HepG2 (cell line): Measurements from ENCODE around the gene METTL6.

Experiments used
- CBX5 ChIP-seq: sonication (generic); formaldehyde crosslinking; IDR thresholded peaks from 2 replicates; pipeline ENCODE4 v1.4.0; 2020; ENCODE audit warnings: missing genetic modification reagents, borderline replicate concordance
- FOXM1 ChIP-seq: sonication (generic); formaldehyde crosslinking; IDR thresholded peaks from 2 replicates; pipeline ENCODE4 v1.5.0; 2020; ENCODE audit warnings: missing genetic modification reagents
- RFXANK ChIP-seq: IDR thresholded peaks from 2 replicates; pipeline ENCODE4 v1.6.1; 2016
- RNF2 ChIP-seq: fragments of 450-650 bp; conservative IDR thresholded peaks from 2 replicates; pipeline ENCODE4 v1.6.1; 2016; ENCODE audit warnings: low read depth
- YEATS2 ChIP-seq: sonication (generic); formaldehyde crosslinking; IDR thresholded peaks from 2 replicates; pipeline ENCODE4 v1.4.0; 2020; ENCODE audit warnings: missing genetic modification reagents, borderline replicate concordance

DNA sequence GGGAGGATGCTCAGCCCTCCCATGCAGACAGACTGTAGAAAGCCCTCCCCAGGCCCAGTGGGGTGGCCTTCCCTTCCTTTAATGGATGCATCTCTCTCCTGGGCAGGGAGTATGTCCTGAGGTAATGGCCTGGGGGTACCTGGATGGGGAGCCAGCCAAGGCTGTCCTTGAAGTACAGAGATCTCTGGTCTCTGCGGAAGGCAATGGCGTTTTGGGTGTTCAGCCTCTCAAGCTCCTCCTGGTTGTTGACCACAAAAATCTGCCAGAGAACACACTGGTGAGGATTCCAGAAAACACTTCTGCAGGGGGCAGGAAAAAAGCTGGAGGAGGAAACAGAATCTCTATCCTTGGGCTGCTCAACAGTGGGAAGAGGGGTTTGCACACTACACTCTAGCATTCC lies 29.0 kb upstream of the METTL6 start:
- no peak for TF ChIP-seq YEATS2 (CRISPR knock-in tag)
- TF ChIP-seq FOXM1 (CRISPR knock-in tag) = no peak
- no peak for TF ChIP-seq RNF2
- no peak for TF ChIP-seq CBX5 (CRISPR knock-in tag)
- no peak for TF ChIP-seq RFXANK (CRISPR knock-in tag)
